OCI-LY1 (cell line): Measurements from ENCODE around the gene CACNG4.

Source experiments
- CTCF ChIP-seq: fragments of 200-600 bp; sonication (generic), shearing (Covaris generic); IDR thresholded peaks from 2 replicates; pipeline ENCODE4 v1.5.1; 2017; ENCODE audit warnings: mild to moderate bottlenecking, antibody characterized with exemption, low read length, moderate library complexity, mixed read lengths
- EZH2 ChIP-seq: fragments of 200-600 bp; sonication (generic), shearing (Covaris generic); IDR thresholded peaks from 2 replicates; pipeline ENCODE4 v1.8.0; 2017; ENCODE audit warnings: borderline replicate concordance, mixed run types, mild to moderate bottlenecking, antibody characterized with exemption, low read length, moderate library complexity, mixed read lengths

GRCh38 chr17:67032985-67033384 is 68.5 kb downstream of the CACNG4 start:
- no peak for TF ChIP-seq CTCF
- TF ChIP-seq EZH2, result no peak
